Activated CD4-positive, CD25-positive, alpha-beta regulatory T cell treated with anti-CD3 and anti-CD28 coated beads, Interleukin-2, amount 50 U/mL, for 72 hours (primary cell): ENCODE results near the gene GPRASP2.
"Not testable (repeated sequence)": the region's sequence is repeated elsewhere in the genome, so short reads cannot be mapped to it uniquely, and the experiment has no call there.

Experiments used
- DNase-seq: peaks from one replicate; pipeline ENCODE4 v3.0.0; 2021

The GPRASP2 gene

DNA sequence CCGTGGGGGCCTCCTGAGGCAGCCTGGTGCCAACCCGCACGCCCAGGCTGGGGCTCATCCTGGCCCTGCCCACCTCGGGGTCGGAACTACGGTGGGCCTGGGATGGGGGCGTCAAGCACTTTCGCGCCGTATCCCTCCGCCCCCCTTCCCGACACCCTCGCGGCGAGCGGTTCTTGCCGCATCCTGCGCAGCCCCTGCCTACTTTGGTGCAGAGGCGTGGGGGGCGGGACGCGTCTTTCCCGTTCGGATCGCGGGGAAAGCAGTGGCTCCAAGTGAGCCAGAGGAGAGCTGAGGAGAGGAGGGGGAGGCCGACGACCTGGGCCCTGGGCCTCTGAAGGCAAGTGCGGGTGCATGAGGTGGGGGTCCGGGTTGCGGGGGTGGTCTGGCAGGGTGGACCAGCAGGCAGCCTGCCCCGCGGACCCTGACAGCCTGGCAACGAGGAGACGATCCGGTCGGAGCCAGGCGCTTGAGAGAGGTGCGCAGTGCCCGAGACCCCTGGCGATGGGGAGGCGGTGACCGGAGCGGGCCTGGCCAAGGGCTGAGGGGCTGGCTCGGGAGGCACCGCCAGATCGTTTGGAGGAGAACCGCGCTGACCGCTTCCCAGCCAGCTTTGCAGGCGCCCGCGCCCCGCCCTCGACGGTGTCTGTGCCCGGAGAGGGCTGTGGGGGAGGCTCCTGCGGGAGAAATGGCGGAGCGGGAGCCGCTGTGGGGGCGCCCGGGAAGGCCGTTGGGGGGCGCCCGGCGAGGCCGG, at the start of gene GPRASP2:
TSS of gene GPRASP2 (plus strand) at position 233 of the 751 bp plus-strand sequence. CDS start 2,422 bp downstream, outside the sequence.
- peak; percentile 32 for DNase-seq

GRCh38 chrX:102663820-102664219, 48.4 kb upstream of the GPRASP2 start:
- not testable (repeated sequence) for DNase-seq

GRCh38 chrX:102667034-102667433, 45.2 kb upstream of the GPRASP2 start:
- DNase-seq = not testable (repeated sequence)

GRCh38 chrX:102669526-102669925, 42.7 kb upstream of the GPRASP2 start:
- no peak for DNase-seq

- no peak for DNase-seq
Measured at GRCh38 chrX:102672856-102673255, 39.4 kb upstream of the GPRASP2 start.

DNA sequence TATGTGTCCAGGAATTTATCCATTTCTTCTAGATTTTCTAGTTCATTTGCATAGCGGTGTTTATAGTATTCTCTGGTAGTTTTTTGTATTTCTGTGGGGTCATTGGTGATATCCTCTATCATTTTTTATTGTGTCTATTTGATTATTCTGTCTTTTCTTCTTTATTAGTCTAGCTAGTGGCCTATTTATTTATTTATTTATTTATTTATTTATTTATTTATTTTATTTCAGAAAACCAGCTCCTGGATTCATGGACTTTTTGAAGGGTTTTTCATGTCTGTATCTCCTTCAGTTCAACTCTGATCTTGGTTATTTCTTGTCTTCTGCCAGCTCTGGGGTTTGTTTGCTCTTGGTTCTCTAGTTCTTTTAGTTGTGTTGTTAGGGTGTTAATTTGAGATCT, 34.8 kb upstream of the GPRASP2 start:
- not testable (repeated sequence) for DNase-seq

DNA sequence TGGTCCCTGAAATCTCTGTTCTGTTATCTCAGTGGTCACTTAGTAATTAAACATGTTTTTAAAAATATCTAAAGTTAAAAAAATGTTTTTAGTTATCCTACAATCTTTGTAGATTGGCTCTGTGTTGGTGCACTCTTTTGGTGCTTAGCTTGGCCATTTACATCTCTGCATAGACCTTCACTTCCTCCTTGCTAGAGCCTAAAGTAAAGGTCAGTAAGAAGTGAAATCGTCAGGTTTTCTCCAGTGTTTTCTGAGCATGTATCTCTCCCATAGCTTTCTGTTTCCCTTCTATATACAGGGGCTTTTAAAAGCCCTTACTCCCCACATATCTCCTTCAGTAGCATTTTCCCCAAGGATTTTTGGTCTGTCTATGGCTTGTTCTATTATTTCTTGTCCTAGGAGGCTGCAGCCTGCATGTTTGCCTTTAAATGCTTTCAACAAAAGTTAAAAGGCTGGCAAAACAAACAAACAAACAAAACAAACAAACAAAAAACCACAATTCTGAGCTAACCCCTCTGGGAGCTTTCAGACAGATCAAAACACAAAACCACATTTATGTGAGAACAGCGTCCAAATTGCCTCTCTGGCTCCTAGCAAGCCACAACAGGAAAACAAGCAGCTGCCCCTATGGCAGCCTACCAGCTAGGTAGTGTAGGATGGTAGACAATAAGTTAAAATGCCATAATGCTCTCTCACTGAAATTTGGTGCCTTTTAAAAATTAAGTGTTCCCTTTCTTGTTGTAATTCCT, 27.3 kb upstream of the GPRASP2 start:
- DNase-seq = no peak

GRCh38 chrX:102694749-102695148, 17.5 kb upstream of the GPRASP2 start:
- no peak for DNase-seq

DNA sequence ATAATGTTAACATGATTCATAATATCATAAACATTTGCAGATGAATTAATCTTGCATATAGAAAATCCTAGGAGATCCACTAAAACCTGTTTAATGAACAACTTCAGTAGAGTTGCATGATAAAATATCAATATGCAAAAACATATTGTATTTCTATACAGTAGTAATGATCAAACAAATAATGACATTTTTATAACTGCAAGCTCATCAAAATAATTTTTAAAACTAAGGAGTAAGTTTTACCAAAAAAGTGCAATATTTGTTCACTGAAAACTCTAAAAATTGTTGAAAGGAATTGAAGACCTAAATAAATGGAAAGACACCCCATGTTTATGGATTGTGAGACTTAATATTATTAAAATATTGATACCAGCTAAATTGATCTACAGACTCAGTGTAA, 15.9 kb upstream of the GPRASP2 start:
- DNase-seq = no peak

GRCh38 chrX:102697494-102697893, 14.8 kb upstream of the GPRASP2 start:
- DNase-seq = no peak

DNA sequence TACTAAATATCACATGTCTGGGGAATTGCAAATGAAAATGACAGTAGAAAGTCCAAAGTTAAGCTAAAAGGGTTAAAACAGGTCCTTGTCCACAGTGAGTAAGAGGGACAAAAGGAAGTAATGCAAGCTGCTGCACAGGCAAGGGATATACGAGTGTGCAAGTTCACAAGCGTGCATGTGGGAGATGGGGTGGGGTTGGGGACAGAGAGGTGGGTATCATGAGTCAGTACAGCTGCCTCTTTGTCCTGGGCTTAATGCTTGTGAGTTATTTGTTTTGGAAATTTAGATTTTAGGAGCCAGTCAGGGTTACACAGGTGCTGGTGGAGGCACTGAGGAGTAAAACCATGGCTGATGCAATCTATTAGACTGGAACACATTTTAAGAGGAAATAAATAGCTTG, 3.3 kb upstream of the GPRASP2 start:
- no peak for DNase-seq

DNA sequence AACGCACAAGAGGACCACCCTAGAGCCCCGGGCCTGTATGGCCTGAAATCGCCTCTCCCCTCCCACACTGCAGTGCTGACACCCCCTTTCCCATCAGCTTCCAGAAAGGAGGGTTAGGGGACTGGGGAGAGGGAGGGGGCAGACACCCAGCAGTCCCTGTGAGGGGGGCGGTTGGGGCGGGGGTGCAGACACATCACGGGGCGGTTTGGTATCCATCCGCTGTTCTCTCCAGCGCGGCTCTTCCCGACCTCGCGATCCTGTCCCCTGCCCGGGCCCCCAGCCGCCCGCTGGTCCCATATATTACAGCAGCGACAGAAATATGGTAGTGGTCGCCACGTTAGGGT, 404 bp upstream of the GPRASP2 start:
- DNase-seq = no peak

DNA sequence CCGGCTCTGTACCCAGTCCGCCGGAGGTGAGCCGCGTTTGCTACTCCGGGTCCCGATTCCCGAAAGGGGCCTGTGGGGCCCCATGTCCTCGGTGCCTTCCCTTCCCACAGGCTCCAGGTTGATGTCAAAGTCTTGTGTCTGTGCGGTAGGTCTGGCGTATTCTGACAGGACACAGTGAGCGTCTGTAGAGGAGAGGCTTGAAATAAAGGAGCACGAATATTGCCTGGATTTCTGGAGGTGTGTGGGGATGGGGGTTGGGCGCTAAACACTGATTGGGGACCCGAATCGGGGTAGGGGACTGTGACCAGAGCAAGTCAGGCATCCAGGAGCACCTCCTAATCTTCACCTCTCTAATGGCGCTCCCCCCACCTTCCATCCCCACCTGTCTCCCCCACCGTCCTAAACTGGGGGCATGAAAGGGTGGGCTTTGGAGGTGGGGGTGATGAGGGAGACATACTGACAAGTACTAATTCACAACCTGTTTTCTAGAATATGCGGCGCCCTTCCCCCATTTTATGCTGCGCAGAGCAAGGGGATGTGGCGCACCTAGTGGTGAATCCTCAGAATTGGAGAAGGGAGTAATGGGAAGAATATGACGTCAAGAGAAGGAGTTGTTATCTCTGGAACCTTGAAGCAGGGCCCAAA, 855 bp downstream of the GPRASP2 start:
- no peak for DNase-seq

DNA sequence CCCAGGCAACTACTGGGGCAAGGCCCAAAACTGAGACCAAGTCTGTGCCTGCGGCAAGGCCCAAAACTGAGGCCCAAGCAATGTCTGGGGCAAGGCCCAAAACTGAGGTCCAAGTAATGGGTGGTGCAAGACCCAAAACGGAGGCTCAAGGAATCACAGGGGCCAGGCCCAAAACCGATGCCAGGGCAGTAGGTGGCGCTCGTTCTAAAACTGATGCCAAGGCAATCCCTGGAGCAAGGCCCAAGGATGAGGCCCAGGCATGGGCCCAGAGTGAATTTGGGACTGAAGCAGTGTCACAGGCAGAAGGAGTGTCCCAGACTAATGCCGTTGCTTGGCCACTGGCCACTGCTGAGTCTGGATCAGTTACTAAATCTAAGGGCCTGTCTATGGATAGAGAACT, 2.7 kb downstream of the GPRASP2 start:
- DNase-seq = no peak

GRCh38 chrX:102715967-102716366, 3.7 kb downstream of the GPRASP2 start:
- no peak for DNase-seq

GRCh38 chrX:102720237-102721168, 8.3 kb downstream of the GPRASP2 start, which contains the start of gene GPRASP3:
GPRASP3 (plus strand) TSS chrX:102720743; CDS start chrX:102748996, 28,253 bp downstream.
- peak; percentile 71 for DNase-seq

- not testable (repeated sequence) for DNase-seq
Measured at GRCh38 chrX:102721169-102721506, 8.9 kb downstream of the GPRASP2 start.

- no peak for DNase-seq
Measured at GRCh38 chrX:102723456-102723855, 11.2 kb downstream of the GPRASP2 start.

GRCh38 chrX:102727761-102728160, 15.5 kb downstream of the GPRASP2 start:
- no peak for DNase-seq

- DNase-seq = no peak
Measured at GRCh38 chrX:102728646-102729045, 16.4 kb downstream of the GPRASP2 start.

DNA sequence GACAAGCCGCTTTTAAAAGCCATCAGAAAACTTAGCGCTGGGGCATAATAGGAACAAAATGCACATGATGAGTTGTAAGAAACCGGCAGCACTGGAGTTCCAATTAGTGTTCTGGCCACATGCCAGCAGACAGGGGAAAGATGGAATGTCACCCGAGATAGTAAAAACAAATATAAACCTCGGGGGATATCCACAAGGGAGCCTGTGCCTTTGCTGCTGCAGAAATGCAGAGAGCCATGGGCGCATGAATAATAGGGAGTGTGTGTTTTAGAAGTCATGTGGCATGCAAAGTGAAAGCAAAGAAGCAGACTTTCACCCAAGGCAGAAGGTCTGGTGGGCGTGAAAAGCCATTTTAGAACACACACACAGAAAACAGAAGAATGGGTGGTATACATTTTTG, 27.4 kb downstream of the GPRASP2 start:
- no peak for DNase-seq

- no peak for DNase-seq
Measured at GRCh38 chrX:102744307-102744706, 32.1 kb downstream of the GPRASP2 start.

DNA sequence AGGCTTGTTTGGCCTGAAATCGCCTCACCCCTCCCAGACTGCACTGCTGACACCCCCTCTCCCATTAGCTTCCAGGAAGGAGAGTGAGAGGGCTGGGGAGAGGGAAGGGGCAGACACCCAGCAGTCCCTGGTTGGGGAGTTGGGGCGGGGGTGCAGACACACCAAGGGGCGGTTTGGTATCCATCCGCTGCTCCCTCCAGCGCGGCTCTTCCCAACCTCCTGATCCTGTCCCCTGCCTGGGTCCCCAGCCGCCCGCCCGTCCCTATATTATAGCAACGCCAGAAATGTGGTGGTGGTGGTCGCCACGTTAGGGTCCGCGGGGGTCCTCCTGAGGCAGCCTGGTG, 33.2 kb downstream of the GPRASP2 start:
- DNase-seq = no peak
